Activated naive CD8-positive, alpha-beta T cell (primary cell): Measurements from ENCODE around the gene DHX57.
"Not testable (repeated sequence)": the region's sequence is repeated elsewhere in the genome, so short reads cannot be mapped to it uniquely, and the experiment has no call there.

ENCODE experiments used
- H3K27ac Mint-ChIP-seq: one replicate; pipeline ENCODE4 v1.8.0; 2021; ENCODE audit warnings: mixed read lengths
- H3K27me3 Mint-ChIP-seq: one replicate; pipeline ENCODE4 v1.8.0; 2021; ENCODE audit warnings: mixed read lengths
- H3K36me3 Mint-ChIP-seq: one replicate; pipeline ENCODE4 v1.8.0; 2021; ENCODE audit warnings: mixed read lengths
- H3K4me1 Mint-ChIP-seq: one replicate; pipeline ENCODE4 v1.8.0; 2021; ENCODE audit warnings: low read depth, mixed read lengths
- H3K4me3 Mint-ChIP-seq: one replicate; pipeline ENCODE4 v1.8.0; 2021; ENCODE audit warnings: mild to moderate bottlenecking, mixed read lengths
- H3K9me3 Mint-ChIP-seq: one replicate; pipeline ENCODE4 v1.8.0; 2021; ENCODE audit warnings: low read depth, mixed read lengths

The DHX57 gene

DNA sequence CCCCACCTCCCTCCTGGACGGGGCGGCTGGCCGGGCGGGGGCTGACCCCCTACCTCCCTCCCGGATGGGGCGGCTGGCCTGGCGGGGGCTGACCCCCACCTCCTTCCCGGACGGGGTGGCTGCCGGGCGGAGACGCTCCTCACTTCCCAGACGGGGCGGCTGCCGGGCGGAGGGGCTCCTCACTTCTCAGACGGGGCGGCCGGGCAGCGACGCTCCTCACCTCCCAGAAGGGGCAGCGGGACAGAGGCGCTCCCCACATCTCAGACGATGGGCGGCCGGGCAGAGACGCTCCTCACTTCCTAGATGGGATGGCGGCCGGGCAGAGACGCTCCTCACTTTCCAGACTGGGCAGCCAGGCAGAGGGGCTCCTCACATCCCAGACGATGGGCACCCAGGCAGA, 119.8 kb downstream of the DHX57 start:
- not testable (repeated sequence) for H3K9me3 Mint-ChIP-seq, H3K36me3 Mint-ChIP-seq, H3K4me3 Mint-ChIP-seq, H3K27me3 Mint-ChIP-seq, H3K27ac Mint-ChIP-seq
- H3K4me1 Mint-ChIP-seq, result peaks cover 14% of the 10 kb centered on the region

DNA sequence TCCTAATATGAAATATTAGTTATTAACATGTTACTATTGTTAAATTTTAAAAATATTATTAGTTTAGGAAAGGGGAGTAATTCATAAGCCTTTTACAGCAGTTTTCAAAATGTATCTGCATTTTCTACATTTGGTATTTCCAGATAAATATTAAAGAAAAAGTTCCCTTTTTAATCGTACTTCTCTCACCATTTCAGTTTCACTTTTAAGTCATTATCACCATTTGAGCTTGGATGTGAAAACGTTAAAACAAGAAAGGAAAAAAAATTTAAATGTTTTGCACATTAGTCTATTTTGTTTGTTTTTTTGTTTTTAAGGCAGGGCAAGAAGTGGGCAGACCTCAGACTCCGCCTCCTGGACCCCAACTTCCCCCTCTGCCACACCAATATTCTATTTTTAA, 121.2 kb downstream of the DHX57 start:
- H3K27ac Mint-ChIP-seq, result no peak overlapping the region
- H3K4me3 Mint-ChIP-seq, result peak overlapping the region; percentile 77
- no peaks in the 10 kb centered on the region for H3K9me3 Mint-ChIP-seq
- no peaks in the 10 kb centered on the region for H3K27me3 Mint-ChIP-seq
- peaks cover 7% of the 10 kb centered on the region for H3K36me3 Mint-ChIP-seq
- H3K4me1 Mint-ChIP-seq, result peaks cover 14% of the 10 kb centered on the region

DNA sequence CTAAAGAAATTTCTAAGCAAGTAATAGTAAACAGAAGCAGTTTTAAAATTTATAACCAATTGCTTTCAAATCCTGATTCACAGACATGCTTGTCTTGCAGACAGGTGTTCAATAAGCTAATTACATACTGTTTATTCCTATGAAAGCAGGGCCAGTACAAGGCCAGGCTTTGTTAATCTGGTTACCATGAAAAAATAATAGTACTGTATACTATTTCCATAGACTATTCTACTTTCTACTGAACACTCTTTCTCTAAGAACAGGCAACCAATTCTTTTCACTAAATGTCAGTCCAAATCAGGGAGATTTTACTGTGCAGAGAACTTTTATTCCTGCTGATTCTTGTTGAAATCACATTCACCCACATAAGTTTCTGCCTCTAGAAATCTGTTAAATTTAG, 121.7 kb downstream of the DHX57 start:
- peaks cover 10% of the 10 kb centered on the region for H3K36me3 Mint-ChIP-seq
- H3K9me3 Mint-ChIP-seq, result no peaks in the 10 kb centered on the region
- no peaks in the 10 kb centered on the region for H3K27me3 Mint-ChIP-seq
- peak overlapping the region; percentile 67 for H3K4me3 Mint-ChIP-seq
- peak overlapping the region; percentile 66 for H3K27ac Mint-ChIP-seq
- H3K4me1 Mint-ChIP-seq, result peaks cover 17% of the 10 kb centered on the region

- H3K36me3 Mint-ChIP-seq, result peaks cover 24% of the 10 kb centered on the region
- peaks cover 38% of the 10 kb centered on the region for H3K4me1 Mint-ChIP-seq
- peak overlapping the region; percentile 100 for H3K27ac Mint-ChIP-seq
- H3K9me3 Mint-ChIP-seq, result no peaks in the 10 kb centered on the region
- no peaks in the 10 kb centered on the region for H3K27me3 Mint-ChIP-seq
- peak overlapping the region; percentile 100 for H3K4me3 Mint-ChIP-seq
These were observed 123.9 kb downstream of the DHX57 start for GRCh38 chr2:38751596-38752410.

- peaks cover 46% of the 10 kb centered on the region for H3K4me1 Mint-ChIP-seq
- peak within 1 kb of the TSS; percentile 100 for H3K27ac Mint-ChIP-seq
- peaks cover 31% of the 10 kb centered on the region for H3K36me3 Mint-ChIP-seq
- no peaks in the 10 kb centered on the region for H3K9me3 Mint-ChIP-seq
- peak within 1 kb of the TSS; percentile 100 for H3K4me3 Mint-ChIP-seq
- H3K27me3 Mint-ChIP-seq, result no peaks in the 10 kb centered on the region
These were observed 124.7 kb downstream of the DHX57 start, which contains the start of gene SRSF7 for GRCh38 chr2:38750891-38751595. Gene SRSF7, minus strand, starts transcription at chr2:38751361. Its CDS starts 105 bp downstream, at chr2:38751256.

DNA sequence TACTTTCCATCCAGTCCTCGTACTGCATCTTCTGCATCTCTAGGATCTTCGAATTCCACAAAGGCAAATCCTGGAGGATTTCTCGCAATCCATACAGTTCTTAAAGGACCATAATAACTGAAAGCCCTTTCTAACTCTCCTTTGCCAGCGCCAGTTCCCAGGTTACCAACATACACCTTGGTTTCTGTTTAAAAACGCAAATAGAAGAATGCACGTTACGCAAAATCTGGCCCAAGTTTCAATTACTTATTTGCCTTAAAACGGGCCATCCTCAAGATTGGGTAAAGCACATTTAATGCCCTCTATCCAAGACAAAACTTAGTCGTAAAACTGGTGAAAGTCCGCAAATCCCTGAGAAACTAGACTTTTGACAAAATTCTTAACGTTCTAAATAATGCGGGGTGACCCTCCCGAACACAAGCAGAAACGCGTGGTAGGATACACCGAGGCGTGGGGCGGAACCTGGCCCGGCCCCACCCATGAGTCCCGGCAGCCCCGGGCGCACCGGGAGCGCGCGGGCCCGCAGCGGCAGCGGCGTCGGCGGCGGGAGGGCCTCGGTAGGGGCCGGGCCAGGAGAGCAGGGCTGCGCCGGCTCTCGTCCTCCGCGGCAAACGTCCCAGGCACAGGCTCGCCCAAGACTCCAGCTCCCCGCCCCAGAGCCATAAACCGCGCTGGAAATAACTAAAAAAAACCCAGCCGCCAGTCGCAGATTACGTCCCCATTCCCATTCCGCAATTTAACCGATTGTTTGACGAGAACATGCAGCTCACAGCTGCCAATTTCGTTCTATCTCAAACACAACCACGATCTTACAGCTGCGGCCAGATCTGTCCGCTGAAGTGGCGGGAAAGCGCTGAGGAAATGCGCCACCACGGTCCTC, 125.5 kb downstream of the DHX57 start:
- peak overlapping the region; percentile 100 for H3K27ac Mint-ChIP-seq
- no peaks in the 10 kb centered on the region for H3K9me3 Mint-ChIP-seq
- H3K36me3 Mint-ChIP-seq, result peaks cover 32% of the 10 kb centered on the region
- peak overlapping the region; percentile 100 for H3K4me3 Mint-ChIP-seq
- H3K27me3 Mint-ChIP-seq, result no peaks in the 10 kb centered on the region
- H3K4me1 Mint-ChIP-seq, result peaks cover 54% of the 10 kb centered on the region

GRCh38 chr2:38748943-38749804, 126.6 kb downstream of the DHX57 start:
- H3K27me3 Mint-ChIP-seq, result no peaks in the 10 kb centered on the region
- H3K27ac Mint-ChIP-seq, result peak overlapping the region; percentile 87
- H3K36me3 Mint-ChIP-seq, result peaks cover 38% of the 10 kb centered on the region
- peaks cover 64% of the 10 kb centered on the region for H3K4me1 Mint-ChIP-seq
- H3K4me3 Mint-ChIP-seq, result peak overlapping the region; percentile 100
- no peaks in the 10 kb centered on the region for H3K9me3 Mint-ChIP-seq

DNA sequence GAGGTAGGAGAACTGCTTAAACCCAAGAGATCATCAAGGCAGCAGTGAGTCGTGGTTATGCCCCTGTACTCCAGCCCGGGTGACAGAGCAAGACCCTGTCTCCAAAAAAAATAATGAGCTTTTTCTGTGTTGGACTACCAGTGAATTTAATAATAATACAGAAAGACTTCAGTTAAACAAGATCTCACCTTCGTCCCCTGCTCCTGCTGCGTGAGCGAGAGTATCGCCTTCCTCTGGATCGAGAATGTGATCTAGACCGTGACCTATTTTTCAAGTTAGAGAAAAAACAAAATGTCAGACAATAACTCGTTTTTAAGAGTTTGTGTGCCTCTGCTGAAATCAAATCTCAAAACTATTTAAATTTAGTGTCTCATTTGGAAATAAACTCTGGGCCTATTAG, 127.3 kb downstream of the DHX57 start:
- Mint-ChIP-seq H3K27me3 (no peaks in the 10 kb centered on the region), H3K9me3 (no peaks in the 10 kb centered on the region), H3K36me3 (peaks cover 42% of the 10 kb centered on the region), H3K4me3 (peak overlapping the region; percentile 100), H3K4me1 (peaks cover 67% of the 10 kb centered on the region), H3K27ac (peak overlapping the region; percentile 87)

DNA sequence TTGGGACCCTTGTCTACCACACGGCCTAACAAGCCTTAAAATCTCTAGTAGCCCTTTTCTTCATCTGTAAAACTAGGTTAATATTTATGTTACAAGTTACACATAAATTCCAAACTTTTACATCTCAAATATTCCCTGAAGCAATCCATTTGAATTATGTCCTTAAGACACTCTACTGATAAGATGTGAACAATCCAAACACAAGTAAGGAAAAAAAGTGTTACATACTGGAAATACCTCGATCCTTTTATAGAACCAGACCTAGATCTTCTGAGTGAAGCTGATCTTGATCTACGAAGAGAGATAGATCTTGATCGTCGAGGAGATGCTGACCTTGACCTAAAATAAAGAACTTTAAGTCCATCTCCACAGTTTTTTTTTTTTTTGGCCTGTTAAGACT, 127.9 kb downstream of the DHX57 start:
- Mint-ChIP-seq H3K9me3 (no peaks in the 10 kb centered on the region), H3K27me3 (no peaks in the 10 kb centered on the region), H3K4me3 (peak overlapping the region; percentile 100), H3K4me1 (peaks cover 69% of the 10 kb centered on the region), H3K36me3 (peaks cover 42% of the 10 kb centered on the region), H3K27ac (peak overlapping the region; percentile 87)
